ENCODE measurements around the gene GNB2. TPM values are rescaled to one million over a fixed set of nuclear protein-coding genes. Genes with fewer than 3 reads are reported as not detected.

Gene GNB2
- total and polyA plus RNA-seq, 2 of the 8 experiments (the other 6 are each of a cell fraction or from before 2014, with no cell fraction given), result 157 to 260 TPM

GRCh38 chr7:100676501-100677306 is 3.2 kb downstream of the GNB2 start:
- CTCF ChIA-PET (ENCODE audit: partially characterized antibody), result interaction anchor here (1.2 to 20.7 kb wide), 7 partner anchors 9 to 63 kb away, joined by 3 to 254 read pairs (median 7); partner anchors contain the start of genes GIGYF1 and POP7
- H2BK20ac ChIP-seq (ENCODE audit: low read length), result no peak overlapping the region
- H3K23me2 ChIP-seq (ENCODE audit: low read depth, low read length), result peaks cover 11% of the 10 kb centered on the region; the same call in 1 of the 2 replicates
- H3K79me1 ChIP-seq (ENCODE audit: low read depth, low read length), result peaks cover 3% of the 10 kb centered on the region
- H3K23ac ChIP-seq (ENCODE audit: insufficient read length), result no peak overlapping the region
- peak overlapping the region in 3 of 4 experiments; percentile 18 to 99 (median 79); a peak in 5 of 8 replicates for H3K4me3 ChIP-seq (ENCODE audit: extremely low read depth in 1 of 4, insufficient read depth in 2 of 4, low read depth in 3 of 4, low read length in 4 of 4)
- POLR2A ChIA-PET (ENCODE audit: partially characterized antibody), result interaction anchor here (0.6 to 10.3 kb wide), 20 partner anchors 13 to 198 kb away, joined by 3 to 257 read pairs (median 3); partner anchors contain the start of genes EPO, FBXO24, GIGYF1 and PCOLCE
- 96% methylated on average over 22 of the region's 23 CpGs; no CpG with 5 or more reads in 1 of the 2 experiments for WGBS, 2 experiments (ENCODE audit: extremely low coverage in 1 of 2, insufficient coverage in 1 of 2, insufficient read length in 1 of 2, insufficient replicate concordance in 2 of 2, low coverage in 1 of 2, low lambda C conversion rate in 2 of 2, missing lambda C conversion rate in 1 of 2)
- peak overlapping the region; percentile 94; the same call in 1 of the 2 replicates for H2AK5ac ChIP-seq (ENCODE audit: low read depth, low read length)
- no peak for FAIRE-seq
- H2BK120ac ChIP-seq (replicated peaks; ENCODE audit: low read depth, low read length), result no peak overlapping the region
- no peak overlapping the region for H3K56ac ChIP-seq (replicated peaks; ENCODE audit: insufficient read length, low read depth, low read length)
- no peak overlapping the region for H2BK15ac ChIP-seq (ENCODE audit: low read length)
- no peaks in the 10 kb centered on the region for H3K9me3 ChIP-seq (ENCODE audit: insufficient read depth in 2 of 2, low read depth in 1 of 2, low read length in 1 of 2)
- H4K20me1 ChIP-seq (replicated peaks in 1 of 2; ENCODE audit: control insufficient read depth in 1 of 2, insufficient read depth in 2 of 2, low read length in 2 of 2), result peaks cover 13 to 25% of the 10 kb centered on the region in 2 experiments
- H3K4ac ChIP-seq (replicated peaks; ENCODE audit: insufficient read length, low read depth, low read length), result no peak overlapping the region
- DNase-seq (ENCODE audit: low read depth in 1 of 2, low spot score in 2 of 2), result no peak
- H2AFZ ChIP-seq (ENCODE audit: low read length), result no peak overlapping the region
- H3K4me2 ChIP-seq (ENCODE audit: insufficient read depth in 1 of 2, low read depth in 2 of 2, low read length in 2 of 2), result peak overlapping the region; percentile 58 to 87
- H2BK5ac ChIP-seq (ENCODE audit: low read depth, low read length), result no peak overlapping the region
- H4K8ac ChIP-seq (ENCODE audit: extremely low read depth, insufficient read depth, low read length), result peak overlapping the region; percentile 78; the same call in 1 of the 2 replicates
- H4K91ac ChIP-seq (replicated peaks; ENCODE audit: insufficient read length, low read length), result no peak overlapping the region
- H3K18ac ChIP-seq (ENCODE audit: extremely low read depth, low read length), result no peak overlapping the region
- peak overlapping the region in 1 of 4 experiments; percentile 44; a peak in 3 of 7 replicates for H3K9ac ChIP-seq (replicated peaks in 1 of 4; ENCODE audit: extremely low read depth in 1 of 4, low read depth in 3 of 4, low read length in 3 of 4)
- no peak overlapping the region for H4K5ac ChIP-seq (ENCODE audit: insufficient read length, low read depth, low read length)
- H3K4me1 ChIP-seq (replicated peaks in 1 of 4; ENCODE audit: control insufficient read depth in 3 of 4, insufficient read depth in 4 of 4, low read length in 3 of 4), result peaks cover 0 to 7% (median 4%) of the 10 kb centered on the region in 4 experiments; a peak in 6 of 7 replicates
- H3K27ac ChIP-seq (ENCODE audit: low read depth, low read length), result no peak overlapping the region
- no peak overlapping the region for H2BK12ac ChIP-seq (ENCODE audit: low read depth, low read length)
- H3K79me2 ChIP-seq (ENCODE audit: control insufficient read depth in 1 of 2, insufficient read depth in 2 of 2, low read length in 2 of 2), result no peaks in the 10 kb centered on the region
- TF ChIP-seq JUND (IDR thresholded peaks at IDR 0.05; ENCODE audit: low read length) (no peak), POLR2A (IDR thresholded peaks at IDR 0.05; ENCODE audit: control extremely low read depth in 1 of 2, low read depth in 2 of 2, low read length in 2 of 2) (0 out of 3 replicates have a peak, but pooled peaks of 1 of the 2 experiments have one; percentile 8)
- no peak overlapping the region for H3K14ac ChIP-seq (ENCODE audit: insufficient read length)
- H3K36me3 ChIP-seq (ENCODE audit: control insufficient read depth in 2 of 4, insufficient read depth in 4 of 4, low read length in 3 of 4), result peaks cover 3 to 50% (median 21%) of the 10 kb centered on the region in 4 experiments; a peak in 7 of 8 replicates
- H3K27me3 ChIP-seq (replicated peaks in 1 of 4; ENCODE audit: control insufficient read depth in 3 of 4, extremely low read depth in 1 of 4, insufficient read depth in 3 of 4, low read length in 3 of 4), result peaks cover 0 to 8% (median 6%) of the 10 kb centered on the region in 4 experiments; a peak in 4 of 7 replicates
